ENCODE results near the gene PHF21A. TPM values are rescaled to one million over a fixed set of nuclear protein-coding genes. Genes with fewer than 3 reads are reported as not detected.

Gene PHF21A
- polyA plus RNA-seq, 3 donors: 6.2 to 95.2 (median 14.0) TPM

GRCh38 chr11:45993531-45994001, 127.7 kb downstream of the PHF21A start:
- H3K27ac Mint-ChIP-seq: peak overlapping the region in 2 of 7 donors; percentile 26 to 34
- H3K27ac ChIP-seq (ENCODE audit: low read depth in 1 of 2, low read length in 2 of 2): no peak overlapping the region
- H2AFZ ChIP-seq (ENCODE audit: insufficient read depth, low read depth, low read length, poor library complexity, severe bottlenecking): no peak overlapping the region
- H3K4me1 Mint-ChIP-seq: no peaks in the 10 kb centered on the region
- H3K36me3 ChIP-seq (replicated peaks in 1 of 2; ENCODE audit: control insufficient read depth in 1 of 2, insufficient read depth in 2 of 2, low read length in 2 of 2): peaks cover 3 to 10% of the 10 kb centered on the region in 2 donors
- no peaks in the 10 kb centered on the region for H3K9me3 Mint-ChIP-seq
- WGBS (ENCODE audit: insufficient coverage): 100% methylated on average over 6 of the region's 6 CpGs
- H3K4me3 ChIP-seq (replicated peaks in 1 of 3; ENCODE audit: low read depth in 2 of 3, low read length in 3 of 3): no peak overlapping the region
- no peak for DNase-seq
- H4K20me1 ChIP-seq (ENCODE audit: insufficient read depth, low read length): peaks cover 98% of the 10 kb centered on the region
- no peaks in the 10 kb centered on the region for H3K9me3 ChIP-seq (replicated peaks in 1 of 2; ENCODE audit: control insufficient read depth in 1 of 2, insufficient read depth in 1 of 2, low read length in 2 of 2)
- peaks cover 6 to 7% of the 10 kb centered on the region in 2 donors for H3K36me3 Mint-ChIP-seq
- no peak overlapping the region for H3K4me2 ChIP-seq (replicated peaks; ENCODE audit: extremely low read depth, low read length, poor library complexity, severe bottlenecking)
- H3K27me3 Mint-ChIP-seq (ENCODE audit: low read depth in 3 of 3): no peaks in the 10 kb centered on the region
- intact Hi-C loops (cut with micrococcal nuclease): no loop called here
- peaks cover 28% of the 10 kb centered on the region for H3K79me2 ChIP-seq (ENCODE audit: insufficient read depth, low read length)
- no peak for TF ChIP-seq CTCF (IDR thresholded peaks at IDR 0.05)
- H3K27me3 ChIP-seq (ENCODE audit: control insufficient read depth in 2 of 2, insufficient read depth in 2 of 2, low read length in 2 of 2): no peaks in the 10 kb centered on the region
- no peak overlapping the region for H3K4me3 Mint-ChIP-seq
- no peaks in the 10 kb centered on the region for H3K4me1 ChIP-seq (ENCODE audit: control insufficient read depth in 1 of 2, insufficient read depth in 2 of 2, low read length in 2 of 2)
- H3K9ac ChIP-seq (ENCODE audit: insufficient read depth, low read length, poor library complexity, severe bottlenecking): no peak overlapping the region

DNA sequence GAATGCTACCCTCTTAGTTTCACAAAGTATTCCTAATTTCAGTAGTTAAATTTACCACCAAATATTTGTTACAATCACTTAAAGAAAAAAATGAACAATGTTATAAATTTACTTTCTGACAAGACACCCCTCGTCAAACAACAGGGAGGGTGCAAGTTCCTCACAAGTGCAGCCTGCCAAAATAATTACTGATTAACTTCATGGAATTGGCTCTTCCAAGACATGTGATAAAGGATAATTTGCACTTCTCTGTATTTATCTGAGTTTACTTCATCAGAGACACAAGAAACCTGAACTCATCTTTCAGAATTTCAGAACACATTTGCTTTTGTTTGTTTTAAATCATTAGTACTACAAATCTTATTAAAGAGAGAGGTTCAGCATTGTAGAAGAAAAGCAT, 132.3 kb downstream of the PHF21A start:
- Mint-ChIP-seq H3K4me3 (no peak overlapping the region), H3K27ac (no peak overlapping the region), H3K36me3 (peaks cover 10 to 11% of the 10 kb centered on the region in 2 donors), H3K9me3 (no peaks in the 10 kb centered on the region), H3K4me1 (no peaks in the 10 kb centered on the region), H3K27me3 (ENCODE audit: low read depth in 3 of 3) (no peaks in the 10 kb centered on the region)
- Histone ChIP-seq H4K20me1 (ENCODE audit: insufficient read depth, low read length) (peaks cover 98% of the 10 kb centered on the region), H3K4me3 (replicated peaks in 1 of 3; ENCODE audit: low read depth in 2 of 3, low read length in 3 of 3) (no peak overlapping the region), H3K36me3 (replicated peaks in 1 of 2; ENCODE audit: control insufficient read depth in 1 of 2, insufficient read depth in 2 of 2, low read length in 2 of 2) (peaks cover 0 to 7% of the 10 kb centered on the region in 2 donors), H3K9me3 (replicated peaks in 1 of 2; ENCODE audit: control insufficient read depth in 1 of 2, insufficient read depth in 1 of 2, low read length in 2 of 2) (no peaks in the 10 kb centered on the region), H3K27me3 (ENCODE audit: control insufficient read depth in 2 of 2, insufficient read depth in 2 of 2, low read length in 2 of 2) (no peaks in the 10 kb centered on the region), H3K79me2 (ENCODE audit: insufficient read depth, low read length) (peaks cover 44% of the 10 kb centered on the region), H3K27ac (ENCODE audit: low read depth in 1 of 2, low read length in 2 of 2) (no peak overlapping the region), H2AFZ (ENCODE audit: insufficient read depth, low read depth, low read length, poor library complexity, severe bottlenecking) (no peak overlapping the region), H3K9ac (ENCODE audit: insufficient read depth, low read length, poor library complexity, severe bottlenecking) (no peak overlapping the region), H3K4me2 (replicated peaks; ENCODE audit: extremely low read depth, low read length, poor library complexity, severe bottlenecking) (no peak overlapping the region), H3K4me1 (ENCODE audit: control insufficient read depth in 1 of 2, insufficient read depth in 2 of 2, low read length in 2 of 2) (no peaks in the 10 kb centered on the region)
- TF ChIP-seq CTCF (IDR thresholded peaks at IDR 0.05): no peak
- DNase-seq: no peak
- intact Hi-C loops (cut with micrococcal nuclease): no loop called here
- WGBS (ENCODE audit: insufficient coverage): no CpG with 5 or more reads among the region's 1 CpG

All from CD14-positive monocyte (primary cell).